ENCODE data around the gene GNAO1. TPM values are rescaled to one million over a fixed set of nuclear protein-coding genes. Genes with fewer than 3 reads are reported as not detected.

The GNAO1 gene
- polyA plus RNA-seq, 3 donors: not detected

DNA sequence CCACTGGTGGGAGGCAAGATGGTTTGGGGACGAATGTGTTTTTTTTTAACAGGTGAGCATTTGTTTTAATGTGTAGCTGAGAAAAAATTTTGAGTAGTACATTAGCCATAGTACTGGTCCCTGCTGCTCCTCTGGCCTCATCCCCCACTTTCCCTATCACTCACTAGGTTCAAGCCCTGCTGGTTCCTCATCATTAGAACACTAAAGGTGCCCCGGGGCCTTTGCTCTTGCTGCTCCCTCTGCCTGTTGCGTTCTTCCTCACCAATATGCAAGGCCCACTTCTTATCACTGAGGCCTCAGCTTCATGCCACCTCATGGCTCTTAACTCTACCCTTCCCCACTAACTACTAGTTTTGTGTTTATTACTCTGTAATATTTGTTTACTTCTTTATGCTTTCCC, 74.5 kb downstream of the GNAO1 start:
- no peak for DNase-seq
- H3K9ac ChIP-seq (ENCODE audit: insufficient read depth, low read length, poor library complexity, severe bottlenecking): no peak overlapping the region
- H2AFZ ChIP-seq (ENCODE audit: insufficient read depth, low read depth, low read length, poor library complexity, severe bottlenecking): no peak overlapping the region
- Mint-ChIP-seq H3K4me3 (no peak overlapping the region), H3K27me3 (ENCODE audit: low read depth in 3 of 3) (peaks cover 5 to 15% (median 9%) of the 10 kb centered on the region in 3 donors), H3K4me1 (peaks cover 8% of the 10 kb centered on the region), H3K27ac (no peak overlapping the region), H3K9me3 (peaks cover 0 to 2% (median 0%) of the 10 kb centered on the region in 7 donors), H3K36me3 (no peaks in the 10 kb centered on the region)
- no peaks in the 10 kb centered on the region for H3K36me3 ChIP-seq (replicated peaks in 1 of 2; ENCODE audit: control insufficient read depth in 1 of 2, insufficient read depth in 2 of 2, low read length in 2 of 2)
- peaks cover 0 to 4% of the 10 kb centered on the region in 2 donors for H3K27me3 ChIP-seq (ENCODE audit: control insufficient read depth in 2 of 2, insufficient read depth in 2 of 2, low read length in 2 of 2)
- no peaks in the 10 kb centered on the region for H3K4me1 ChIP-seq (ENCODE audit: control insufficient read depth in 1 of 2, insufficient read depth in 2 of 2, low read length in 2 of 2)
- H3K9me3 ChIP-seq (replicated peaks in 1 of 2; ENCODE audit: control insufficient read depth in 1 of 2, insufficient read depth in 1 of 2, low read length in 2 of 2): no peaks in the 10 kb centered on the region
- intact Hi-C loops (cut with micrococcal nuclease): no loop called here
- H3K79me2 ChIP-seq (ENCODE audit: insufficient read depth, low read length): no peaks in the 10 kb centered on the region
- no peak overlapping the region for H3K4me2 ChIP-seq (replicated peaks; ENCODE audit: extremely low read depth, low read length, poor library complexity, severe bottlenecking)
- no peak overlapping the region for H3K4me3 ChIP-seq (replicated peaks in 1 of 3; ENCODE audit: low read depth in 2 of 3, low read length in 3 of 3)
- H3K27ac ChIP-seq (ENCODE audit: low read depth in 1 of 2, low read length in 2 of 2): no peak overlapping the region
- no CpG with 5 or more reads among the region's 3 CpGs for WGBS (ENCODE audit: insufficient coverage)
- TF ChIP-seq CTCF (IDR thresholded peaks at IDR 0.05): no peak
- no peaks in the 10 kb centered on the region for H4K20me1 ChIP-seq (ENCODE audit: insufficient read depth, low read length)

- Histone ChIP-seq H3K9ac (ENCODE audit: insufficient read depth, low read length, poor library complexity, severe bottlenecking) (no peak overlapping the region), H2AFZ (ENCODE audit: insufficient read depth, low read depth, low read length, poor library complexity, severe bottlenecking) (no peak overlapping the region), H3K27ac (ENCODE audit: low read depth in 1 of 2, low read length in 2 of 2) (no peak overlapping the region), H3K4me2 (replicated peaks; ENCODE audit: extremely low read depth, low read length, poor library complexity, severe bottlenecking) (no peak overlapping the region), H4K20me1 (ENCODE audit: insufficient read depth, low read length) (no peaks in the 10 kb centered on the region), H3K4me1 (ENCODE audit: control insufficient read depth in 1 of 2, insufficient read depth in 2 of 2, low read length in 2 of 2) (peaks cover 4 to 7% of the 10 kb centered on the region in 2 donors), H3K4me3 (replicated peaks in 1 of 3; ENCODE audit: low read depth in 2 of 3, low read length in 3 of 3) (no peak overlapping the region), H3K27me3 (ENCODE audit: control insufficient read depth in 2 of 2, insufficient read depth in 2 of 2, low read length in 2 of 2) (peaks cover 0 to 4% of the 10 kb centered on the region in 2 donors), H3K79me2 (ENCODE audit: insufficient read depth, low read length) (no peaks in the 10 kb centered on the region), H3K36me3 (replicated peaks in 1 of 2; ENCODE audit: control insufficient read depth in 1 of 2, insufficient read depth in 2 of 2, low read length in 2 of 2) (no peaks in the 10 kb centered on the region), H3K9me3 (replicated peaks in 1 of 2; ENCODE audit: control insufficient read depth in 1 of 2, insufficient read depth in 1 of 2, low read length in 2 of 2) (no peaks in the 10 kb centered on the region)
- Mint-ChIP-seq H3K36me3 (no peaks in the 10 kb centered on the region), H3K4me1 (peaks cover 19% of the 10 kb centered on the region), H3K9me3 (peaks cover 0 to 2% (median 0%) of the 10 kb centered on the region in 7 donors), H3K4me3 (no peak overlapping the region), H3K27me3 (ENCODE audit: low read depth in 3 of 3) (peaks cover 5 to 17% (median 8%) of the 10 kb centered on the region in 3 donors), H3K27ac (no peak overlapping the region)
- no peak for DNase-seq
- TF ChIP-seq CTCF (IDR thresholded peaks at IDR 0.05): no peak
- intact Hi-C loops (cut with micrococcal nuclease): no loop called here
- 97% methylated on average over 15 of the region's 17 CpGs for WGBS (ENCODE audit: insufficient coverage)
Measured at GRCh38 chr16:56266641-56267607, 75.6 kb downstream of the GNAO1 start.

All from CD14-positive monocyte (primary cell).